ENCODE data around the gene RPA3. TPM values are rescaled to one million over a fixed set of nuclear protein-coding genes. Genes with fewer than 3 reads are reported as not detected.
A peak's percentile ranks its signal among the peaks of the same experiment; 100 is the strongest.

RPA3 gene
- total RNA-seq, 1 experiment from 2014 or later = 87.5 TPM

GRCh38 chr7:7742223-7742622 lies 23.8 kb upstream of the RPA3 start:
- no peak overlapping the region for H2AFZ ChIP-seq (ENCODE audit: low read depth, low read length, poor library complexity, severe bottlenecking)
- H3K36me3 ChIP-seq (ENCODE audit: control insufficient read depth in 1 of 2, insufficient read depth in 2 of 2, low read length in 2 of 2) = no peaks in the 10 kb centered on the region
- ATAC-seq (no peak), DNase-seq (ENCODE audit: low read depth, low spot score) (no peak)
- H3K79me2 ChIP-seq (ENCODE audit: insufficient read depth, low read length) = no peaks in the 10 kb centered on the region
- intact Hi-C loops (cut with micrococcal nuclease) = no loop called here
- no peaks in the 10 kb centered on the region for H3K27me3 ChIP-seq (ENCODE audit: insufficient read depth, low read length)
- BruUV-seq (replicated peaks) = no TSS peak
- TF ChIP-seq ZNF274 (IDR thresholded peaks at IDR 0.05; ENCODE audit: low read depth, low read length) (no peak), SP1 (IDR thresholded peaks at IDR 0.05; ENCODE audit: low read depth) (no peak), POLR2AphosphoS5 (IDR thresholded peaks at IDR 0.05; ENCODE audit: low read depth, low read length) (no peak), CEBPB (IDR thresholded peaks at IDR 0.05; ENCODE audit: low read depth) (no peak), JUND (IDR thresholded peaks at IDR 0.05) (no peak), ELF1 (IDR thresholded peaks at IDR 0.05; ENCODE audit: borderline replicate concordance, low read depth) (no peak), TCF7L2 (IDR thresholded peaks at IDR 0.05; ENCODE audit: borderline replicate concordance, extremely low read depth, insufficient read depth, insufficient read length) (no peak), RAD21 (IDR thresholded peaks at IDR 0.05; ENCODE audit: low read depth) (peak; percentile 16; the same call in 1 of the 2 replicates), FOSL1 (IDR thresholded peaks at IDR 0.05; ENCODE audit: low read depth) (no peak), ATF3 (IDR thresholded peaks at IDR 0.05) (no peak), SIN3A (IDR thresholded peaks at IDR 0.05; ENCODE audit: low read depth) (no peak), SRF (IDR thresholded peaks at IDR 0.05; ENCODE audit: low read depth) (no peak)
- TF ChIP-seq, protein P1, sequence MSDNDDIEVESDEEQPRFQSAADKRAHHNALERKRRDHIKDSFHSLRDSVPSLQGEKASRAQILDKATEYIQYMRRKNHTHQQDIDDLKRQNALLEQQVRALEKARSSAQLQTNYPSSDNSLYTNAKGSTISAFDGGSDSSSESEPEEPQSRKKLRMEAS (IDR thresholded peaks at IDR 0.05) = no peak
- TF ChIP-seq, protein P2, sequence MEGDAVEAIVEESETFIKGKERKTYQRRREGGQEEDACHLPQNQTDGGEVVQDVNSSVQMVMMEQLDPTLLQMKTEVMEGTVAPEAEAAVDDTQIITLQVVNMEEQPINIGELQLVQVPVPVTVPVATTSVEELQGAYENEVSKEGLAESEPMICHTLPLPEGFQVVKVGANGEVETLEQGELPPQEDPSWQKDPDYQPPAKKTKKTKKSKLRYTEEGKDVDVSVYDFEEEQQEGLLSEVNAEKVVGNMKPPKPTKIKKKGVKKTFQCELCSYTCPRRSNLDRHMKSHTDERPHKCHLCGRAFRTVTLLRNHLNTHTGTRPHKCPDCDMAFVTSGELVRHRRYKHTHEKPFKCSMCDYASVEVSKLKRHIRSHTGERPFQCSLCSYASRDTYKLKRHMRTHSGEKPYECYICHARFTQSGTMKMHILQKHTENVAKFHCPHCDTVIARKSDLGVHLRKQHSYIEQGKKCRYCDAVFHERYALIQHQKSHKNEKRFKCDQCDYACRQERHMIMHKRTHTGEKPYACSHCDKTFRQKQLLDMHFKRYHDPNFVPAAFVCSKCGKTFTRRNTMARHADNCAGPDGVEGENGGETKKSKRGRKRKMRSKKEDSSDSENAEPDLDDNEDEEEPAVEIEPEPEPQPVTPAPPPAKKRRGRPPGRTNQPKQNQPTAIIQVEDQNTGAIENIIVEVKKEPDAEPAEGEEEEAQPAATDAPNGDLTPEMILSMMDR (IDR thresholded peaks at IDR 0.05 in 2 of 3, conservative IDR thresholded peaks at IDR 0.05 in 1 of 3; ENCODE audit: borderline replicate concordance in 1 of 3, insufficient read depth in 1 of 3, low read depth in 2 of 3, low read length in 2 of 3) = peak in 1 of 3 experiments; percentile 16; a peak in 1 of 6 replicates
- TF ChIP-seq, protein P3, sequence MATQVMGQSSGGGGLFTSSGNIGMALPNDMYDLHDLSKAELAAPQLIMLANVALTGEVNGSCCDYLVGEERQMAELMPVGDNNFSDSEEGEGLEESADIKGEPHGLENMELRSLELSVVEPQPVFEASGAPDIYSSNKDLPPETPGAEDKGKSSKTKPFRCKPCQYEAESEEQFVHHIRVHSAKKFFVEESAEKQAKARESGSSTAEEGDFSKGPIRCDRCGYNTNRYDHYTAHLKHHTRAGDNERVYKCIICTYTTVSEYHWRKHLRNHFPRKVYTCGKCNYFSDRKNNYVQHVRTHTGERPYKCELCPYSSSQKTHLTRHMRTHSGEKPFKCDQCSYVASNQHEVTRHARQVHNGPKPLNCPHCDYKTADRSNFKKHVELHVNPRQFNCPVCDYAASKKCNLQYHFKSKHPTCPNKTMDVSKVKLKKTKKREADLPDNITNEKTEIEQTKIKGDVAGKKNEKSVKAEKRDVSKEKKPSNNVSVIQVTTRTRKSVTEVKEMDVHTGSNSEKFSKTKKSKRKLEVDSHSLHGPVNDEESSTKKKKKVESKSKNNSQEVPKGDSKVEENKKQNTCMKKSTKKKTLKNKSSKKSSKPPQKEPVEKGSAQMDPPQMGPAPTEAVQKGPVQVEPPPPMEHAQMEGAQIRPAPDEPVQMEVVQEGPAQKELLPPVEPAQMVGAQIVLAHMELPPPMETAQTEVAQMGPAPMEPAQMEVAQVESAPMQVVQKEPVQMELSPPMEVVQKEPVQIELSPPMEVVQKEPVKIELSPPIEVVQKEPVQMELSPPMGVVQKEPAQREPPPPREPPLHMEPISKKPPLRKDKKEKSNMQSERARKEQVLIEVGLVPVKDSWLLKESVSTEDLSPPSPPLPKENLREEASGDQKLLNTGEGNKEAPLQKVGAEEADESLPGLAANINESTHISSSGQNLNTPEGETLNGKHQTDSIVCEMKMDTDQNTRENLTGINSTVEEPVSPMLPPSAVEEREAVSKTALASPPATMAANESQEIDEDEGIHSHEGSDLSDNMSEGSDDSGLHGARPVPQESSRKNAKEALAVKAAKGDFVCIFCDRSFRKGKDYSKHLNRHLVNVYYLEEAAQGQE (IDR thresholded peaks at IDR 0.05; ENCODE audit: low read depth) = no peak
- TF ChIP-seq, protein P4, sequence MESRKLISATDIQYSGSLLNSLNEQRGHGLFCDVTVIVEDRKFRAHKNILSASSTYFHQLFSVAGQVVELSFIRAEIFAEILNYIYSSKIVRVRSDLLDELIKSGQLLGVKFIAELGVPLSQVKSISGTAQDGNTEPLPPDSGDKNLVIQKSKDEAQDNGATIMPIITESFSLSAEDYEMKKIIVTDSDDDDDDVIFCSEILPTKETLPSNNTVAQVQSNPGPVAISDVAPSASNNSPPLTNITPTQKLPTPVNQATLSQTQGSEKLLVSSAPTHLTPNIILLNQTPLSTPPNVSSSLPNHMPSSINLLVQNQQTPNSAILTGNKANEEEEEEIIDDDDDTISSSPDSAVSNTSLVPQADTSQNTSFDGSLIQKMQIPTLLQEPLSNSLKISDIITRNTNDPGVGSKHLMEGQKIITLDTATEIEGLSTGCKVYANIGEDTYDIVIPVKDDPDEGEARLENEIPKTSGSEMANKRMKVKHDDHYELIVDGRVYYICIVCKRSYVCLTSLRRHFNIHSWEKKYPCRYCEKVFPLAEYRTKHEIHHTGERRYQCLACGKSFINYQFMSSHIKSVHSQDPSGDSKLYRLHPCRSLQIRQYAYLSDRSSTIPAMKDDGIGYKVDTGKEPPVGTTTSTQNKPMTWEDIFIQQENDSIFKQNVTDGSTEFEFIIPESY (IDR thresholded peaks at IDR 0.05; ENCODE audit: extremely low read depth, insufficient replicate concordance, low read length) = no peak
- H3K9me2 ChIP-seq (ENCODE audit: insufficient read depth) = no peaks in the 10 kb centered on the region
- ChIA-PET CTCF (interaction anchor here (1.0 kb wide), 1 partner anchor 61 kb away, joined by 4 read pairs; no protein-coding TSS in a partner anchor), RAD21 (ENCODE audit: low non-redundant PET in 1 of 2, low total read pairs in 2 of 2, uncharacterized antibody in 2 of 2, unreplicated experiment in 2 of 2) (no interaction called here), POLR2A (no interaction called here)
- no peak overlapping the region for H3K4me2 ChIP-seq (ENCODE audit: low read length)
- no peak overlapping the region for H3K9ac ChIP-seq (ENCODE audit: low read length)
- no peaks in the 10 kb centered on the region for H3K4me1 ChIP-seq (ENCODE audit: control insufficient read depth in 1 of 2, insufficient read depth in 2 of 2, low read length in 2 of 2)
- no peaks in the 10 kb centered on the region for H3K9me3 ChIP-seq (ENCODE audit: control insufficient read depth in 1 of 2, insufficient read depth in 1 of 2, low read depth in 1 of 2, low read length in 2 of 2)
- H3K4me3 ChIP-seq (replicated peaks in 1 of 2; ENCODE audit: low read depth in 1 of 2, low read length in 2 of 2) = no peak overlapping the region
- no peak overlapping the region for H3K27ac ChIP-seq (ENCODE audit: low read depth, low read length)
- H4K20me1 ChIP-seq (ENCODE audit: insufficient read depth) = no peaks in the 10 kb centered on the region

Measured in HCT116 (cell line).